GM18502 (cell line): ENCODE results near the gene RFC3.
"Not testable (repeated sequence)": the region's sequence is repeated elsewhere in the genome, so short reads cannot be mapped to it uniquely, and the experiment has no call there.

ENCODE experiments used
- ATAC-seq: cut with Tn5 transposase; IDR thresholded peaks from one replicate; pipeline ENCODE4 v1.9.1; 2021; ENCODE audit warnings: mild to moderate bottlenecking; ENCODE audit not compliant: unreplicated experiment, poor library complexity

RFC3 gene

GRCh38 chr13:33817901-33818706 lies at the start of gene RFC3:
Gene RFC3 (plus strand): TSS chr13:33818149. CDS start chr13:33818179, 30 bp downstream.
- peak; percentile 95 for ATAC-seq

DNA sequence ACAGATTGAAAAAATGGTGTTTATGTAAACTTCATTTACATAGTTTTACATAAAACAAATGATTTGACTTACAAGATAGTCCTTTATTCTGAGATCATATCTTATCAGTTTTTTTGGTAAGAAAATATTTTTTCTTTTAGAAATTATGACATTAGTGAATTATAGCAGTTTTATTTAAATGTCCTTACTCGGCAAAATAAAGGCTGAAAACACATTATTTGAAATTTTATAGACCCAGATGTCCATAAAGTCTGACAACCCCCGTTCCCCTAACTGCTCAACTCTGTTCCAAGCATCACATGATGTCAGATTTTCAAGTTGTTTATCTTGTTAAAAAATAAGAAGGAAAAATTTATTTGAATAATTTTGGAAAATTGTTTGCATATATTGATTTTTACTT lies 46.7 kb upstream of the RFC3 start:
- ATAC-seq, result no peak

DNA sequence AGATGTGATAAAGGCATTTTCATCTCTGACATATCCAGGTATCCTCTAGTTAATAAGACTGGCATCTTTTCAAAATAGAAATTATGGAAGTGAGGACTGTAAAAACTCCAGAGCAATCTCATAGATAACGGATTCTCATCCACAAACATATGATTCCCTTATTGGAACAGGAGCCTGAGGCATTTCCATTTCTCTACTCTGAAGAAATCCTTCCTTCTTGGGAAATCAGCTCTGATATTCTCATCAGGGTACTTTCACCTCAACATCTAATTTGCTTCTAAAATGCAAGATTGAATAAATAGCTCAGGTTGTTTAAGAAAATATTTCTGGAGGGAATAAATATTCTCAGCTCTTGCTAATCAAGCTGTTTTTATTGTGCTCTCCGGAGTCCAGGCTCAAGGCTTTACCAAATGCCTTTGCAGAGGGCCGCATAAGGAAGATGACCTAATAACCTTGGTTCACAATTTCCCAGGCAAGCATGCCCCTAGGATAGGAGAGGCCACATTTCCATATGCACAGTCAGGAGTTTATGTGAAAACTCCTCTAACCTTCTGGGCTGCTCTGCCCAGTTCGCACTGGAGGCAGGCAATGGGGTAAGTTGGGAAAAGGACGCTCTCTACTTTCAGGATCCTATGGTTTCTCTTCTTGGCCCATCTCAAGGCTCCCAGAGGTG lies 44.0 kb upstream of the RFC3 start:
- ATAC-seq, result no peak

- ATAC-seq, result no peak
Measured at GRCh38 chr13:33775339-33776108, 42.4 kb upstream of the RFC3 start.

GRCh38 chr13:33776239-33776881 lies 41.6 kb upstream of the RFC3 start:
- no peak for ATAC-seq

GRCh38 chr13:33782631-33783030 lies 35.3 kb upstream of the RFC3 start:
- no peak for ATAC-seq

GRCh38 chr13:33783212-33783611 lies 34.7 kb upstream of the RFC3 start:
- not testable (repeated sequence) for ATAC-seq

DNA sequence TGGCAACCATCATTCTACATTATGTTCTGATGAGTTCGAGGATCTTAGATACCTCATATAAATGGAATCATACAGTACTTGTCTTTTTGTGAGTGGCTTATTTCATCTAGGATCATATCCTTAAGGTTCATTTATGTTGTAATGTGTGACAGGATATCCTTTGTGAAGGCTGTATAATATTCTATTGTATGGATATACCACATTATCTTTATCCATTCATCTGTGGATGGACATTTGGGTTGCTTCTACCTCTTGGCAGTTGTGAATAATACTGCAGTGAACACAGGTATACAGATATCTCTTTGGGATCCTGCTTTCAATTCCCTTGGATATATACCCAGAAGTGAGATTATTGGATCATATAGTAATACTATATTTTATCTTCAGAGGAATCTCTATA lies 33.2 kb upstream of the RFC3 start:
- no peak for ATAC-seq

DNA sequence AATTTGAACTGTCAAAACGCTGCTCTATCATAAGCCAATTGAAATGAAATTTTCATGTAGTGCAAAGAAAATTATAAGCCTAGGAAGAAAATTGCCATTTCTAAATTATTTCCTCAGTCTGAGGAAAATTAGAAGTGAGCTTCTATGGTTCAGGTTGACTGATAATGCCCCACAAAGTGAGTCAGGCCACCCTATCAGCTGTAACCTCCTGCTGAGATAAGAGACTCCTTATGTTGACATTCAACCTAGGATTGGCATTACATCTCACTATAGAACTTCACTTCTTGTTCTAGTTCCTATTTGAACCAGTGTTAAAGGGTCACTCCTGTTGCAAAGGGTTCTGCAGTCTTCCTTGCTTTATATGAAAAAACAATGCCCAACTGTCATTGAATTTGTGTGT lies 32.6 kb upstream of the RFC3 start:
- ATAC-seq, result no peak

GRCh38 chr13:33787051-33787591 lies 30.8 kb upstream of the RFC3 start:
- ATAC-seq, result peak; percentile 57

- no peak for ATAC-seq
Measured at GRCh38 chr13:33789066-33789606, 28.8 kb upstream of the RFC3 start.

- no peak for ATAC-seq
Measured at GRCh38 chr13:33789739-33790138, 28.2 kb upstream of the RFC3 start.

- ATAC-seq, result no peak
Measured at GRCh38 chr13:33793726-33794125, 24.2 kb upstream of the RFC3 start.

GRCh38 chr13:33794576-33794975 lies 23.4 kb upstream of the RFC3 start:
- ATAC-seq, result no peak

DNA sequence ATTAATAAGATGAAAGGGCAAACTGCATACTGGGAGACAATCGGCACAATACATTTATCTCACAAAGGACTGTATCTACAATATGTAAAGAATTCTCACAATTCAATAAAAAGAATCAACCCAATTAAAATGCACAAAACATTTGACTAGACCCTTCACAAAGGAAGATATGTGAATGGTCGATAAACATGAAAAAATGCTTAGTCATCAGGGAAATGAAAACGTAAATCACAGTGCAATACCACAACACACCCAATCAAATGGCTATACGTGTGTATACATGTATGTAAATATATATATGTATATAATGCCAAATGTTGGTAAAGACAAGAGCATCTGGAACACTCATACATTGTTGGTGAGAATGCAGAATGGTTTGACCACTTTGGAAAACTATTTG lies 21.9 kb upstream of the RFC3 start:
- ATAC-seq, result no peak

GRCh38 chr13:33797622-33798021 lies 20.3 kb upstream of the RFC3 start:
- ATAC-seq, result no peak

DNA sequence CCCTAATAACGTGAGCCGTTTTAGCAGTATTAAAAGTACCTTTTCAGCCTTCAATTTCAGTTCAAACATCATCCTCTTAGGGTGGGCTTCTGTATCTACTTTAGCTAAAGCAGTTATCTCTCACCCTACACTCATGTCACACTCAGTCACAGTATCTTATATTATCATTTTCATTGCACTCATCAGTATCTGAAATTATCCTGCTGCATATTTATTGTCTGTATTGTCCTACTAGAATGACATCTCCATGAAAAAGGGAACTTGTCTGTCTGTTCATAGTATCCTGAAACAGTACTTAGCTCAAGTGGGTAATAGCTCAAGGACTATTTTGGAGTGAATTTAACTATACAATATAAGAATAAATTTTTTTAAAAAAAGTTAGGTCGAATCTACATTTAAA lies 19.9 kb upstream of the RFC3 start:
- ATAC-seq, result no peak

DNA sequence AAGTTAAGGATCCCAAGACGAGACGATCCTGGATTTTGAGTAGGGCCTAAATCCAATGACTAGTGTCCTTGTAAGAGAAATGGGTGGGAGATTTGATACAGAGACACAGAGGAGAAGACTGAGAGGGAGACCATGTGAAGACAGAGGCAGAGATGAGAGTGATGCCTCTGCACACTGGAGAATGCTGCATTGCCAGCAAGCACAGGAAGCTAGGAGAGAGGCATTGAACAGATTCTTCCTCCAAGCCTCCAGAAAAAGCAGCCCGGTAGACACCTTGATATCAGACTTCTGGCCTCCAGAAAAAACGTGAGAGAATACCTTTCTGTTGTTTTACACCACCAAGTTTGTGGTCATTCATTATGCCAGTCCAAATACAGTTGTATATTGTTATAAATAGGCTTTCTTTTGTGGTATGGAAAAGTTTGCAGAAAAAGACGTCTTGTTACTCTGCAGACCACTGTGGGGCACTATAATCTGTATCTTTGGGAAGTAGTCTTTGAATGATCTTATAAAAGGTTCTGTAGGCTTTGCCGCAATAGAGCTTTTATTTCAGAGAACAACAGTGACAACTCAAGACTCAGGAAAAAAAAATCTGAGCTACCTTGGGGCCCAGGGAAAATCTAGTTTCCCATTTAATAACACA lies 17.9 kb upstream of the RFC3 start:
- no peak for ATAC-seq

DNA sequence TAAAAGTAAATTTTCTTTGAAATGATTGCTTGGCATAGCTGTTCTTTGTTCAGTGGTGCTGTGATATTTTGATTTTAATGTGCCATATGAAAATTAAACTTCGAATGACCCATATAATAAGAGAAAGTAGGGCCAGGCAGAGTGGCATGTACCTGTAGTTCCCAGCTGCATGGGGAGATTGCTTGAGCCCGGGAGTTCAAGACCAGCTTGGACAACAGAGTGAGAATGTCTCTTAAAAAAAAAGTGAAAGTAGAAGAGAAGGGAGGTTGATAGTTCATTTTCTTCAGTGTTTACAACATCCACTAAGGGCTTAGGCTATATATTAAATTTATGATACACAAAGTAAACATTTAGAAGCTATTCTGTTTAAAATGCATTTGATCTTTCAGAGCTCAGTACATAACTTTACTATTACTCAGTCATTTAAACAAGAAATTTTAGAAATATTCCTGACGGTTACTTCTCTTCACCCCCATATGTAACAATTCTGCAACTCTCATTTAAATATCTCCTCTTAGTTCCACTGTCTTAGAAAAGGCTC lies 17.2 kb upstream of the RFC3 start:
- no peak for ATAC-seq
